Tibial nerve (tissue), 3 donors: ENCODE measurements around the gene AK4.

Experiments used
- POLR2A ChIP-seq, 2 donors: fragments of 450-650 bp; IDR thresholded peaks; one replicate each; pipeline ENCODE4 v1.6.1; 2017; ENCODE audit warnings: antibody characterized with exemption in 2 of 2, mild to moderate bottlenecking in 2 of 2, moderate library complexity in 2 of 2
- TF ChIP-seq, protein P1 (sequence below), 5 experiments: fragments of 200-600 bp in 3 of 5; fragments of 450-650 bp in 2 of 5; sonication (generic) in 3 of 5; IDR thresholded peaks; one replicate each; pipeline ENCODE4 v1.5.1; 2016 to 2019; ENCODE audit warnings: antibody characterized with exemption in 5 of 5, mild to moderate bottlenecking in 3 of 5, moderate library complexity in 2 of 5

DNA sequence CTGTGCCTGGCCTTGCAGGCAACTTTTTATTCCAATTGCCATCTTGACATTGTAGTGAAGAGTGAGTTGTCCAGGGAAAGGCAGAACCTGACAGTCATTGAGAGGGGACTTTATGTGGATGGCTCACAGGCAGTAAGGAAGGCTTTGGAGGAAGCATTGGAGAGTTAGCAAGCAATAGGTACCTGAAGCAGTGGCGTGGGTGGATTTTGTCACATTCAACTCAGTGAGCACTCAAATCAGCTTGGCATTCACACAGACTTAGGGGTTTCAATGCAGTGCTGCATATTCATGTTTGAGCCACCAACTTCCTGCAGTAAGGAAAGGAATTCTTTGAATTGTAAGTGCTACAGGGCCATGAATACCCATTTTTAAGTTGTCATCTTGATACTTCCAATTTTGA, 69.0 kb downstream of the AK4 start:
- TF ChIP-seq, protein P1, sequence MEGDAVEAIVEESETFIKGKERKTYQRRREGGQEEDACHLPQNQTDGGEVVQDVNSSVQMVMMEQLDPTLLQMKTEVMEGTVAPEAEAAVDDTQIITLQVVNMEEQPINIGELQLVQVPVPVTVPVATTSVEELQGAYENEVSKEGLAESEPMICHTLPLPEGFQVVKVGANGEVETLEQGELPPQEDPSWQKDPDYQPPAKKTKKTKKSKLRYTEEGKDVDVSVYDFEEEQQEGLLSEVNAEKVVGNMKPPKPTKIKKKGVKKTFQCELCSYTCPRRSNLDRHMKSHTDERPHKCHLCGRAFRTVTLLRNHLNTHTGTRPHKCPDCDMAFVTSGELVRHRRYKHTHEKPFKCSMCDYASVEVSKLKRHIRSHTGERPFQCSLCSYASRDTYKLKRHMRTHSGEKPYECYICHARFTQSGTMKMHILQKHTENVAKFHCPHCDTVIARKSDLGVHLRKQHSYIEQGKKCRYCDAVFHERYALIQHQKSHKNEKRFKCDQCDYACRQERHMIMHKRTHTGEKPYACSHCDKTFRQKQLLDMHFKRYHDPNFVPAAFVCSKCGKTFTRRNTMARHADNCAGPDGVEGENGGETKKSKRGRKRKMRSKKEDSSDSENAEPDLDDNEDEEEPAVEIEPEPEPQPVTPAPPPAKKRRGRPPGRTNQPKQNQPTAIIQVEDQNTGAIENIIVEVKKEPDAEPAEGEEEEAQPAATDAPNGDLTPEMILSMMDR (IDR thresholded peaks at IDR 0.05) = no peak
- no peak for TF ChIP-seq POLR2A (IDR thresholded peaks at IDR 0.05)
